ENCODE data around the gene CLTB. TPM values are rescaled to one million over a fixed set of nuclear protein-coding genes. Genes with fewer than 3 reads are reported as not detected.
A peak's percentile ranks its signal among the peaks of the same experiment; 100 is the strongest.

CLTB gene
- polyA plus RNA-seq, 3 donors = 63.2 to 87.6 (median 75.2) TPM

GRCh38 chr5:176356179-176356566 is 60.2 kb downstream of the CLTB start:
- H4K20me1 ChIP-seq (ENCODE audit: insufficient read depth, low read length) = peaks cover 25% of the 10 kb centered on the region
- peaks cover 49 to 78% of the 10 kb centered on the region in 2 donors for H3K36me3 ChIP-seq (replicated peaks in 1 of 2; ENCODE audit: control insufficient read depth in 1 of 2, insufficient read depth in 2 of 2, low read length in 2 of 2)
- DNase-seq = no peak
- no peak overlapping the region for H3K4me3 ChIP-seq (replicated peaks in 1 of 3; ENCODE audit: low read depth in 2 of 3, low read length in 3 of 3)
- intact Hi-C loops (cut with micrococcal nuclease) = no loop called here
- peaks cover 10% of the 10 kb centered on the region for H3K4me1 Mint-ChIP-seq
- H3K9ac ChIP-seq (ENCODE audit: insufficient read depth, low read length, poor library complexity, severe bottlenecking) = no peak overlapping the region
- no peaks in the 10 kb centered on the region for H3K27me3 ChIP-seq (ENCODE audit: control insufficient read depth in 2 of 2, insufficient read depth in 2 of 2, low read length in 2 of 2)
- no peaks in the 10 kb centered on the region for H3K9me3 Mint-ChIP-seq
- WGBS (ENCODE audit: insufficient coverage) = no CpG with 5 or more reads among the region's 3 CpGs
- no peak overlapping the region for H2AFZ ChIP-seq (ENCODE audit: insufficient read depth, low read depth, low read length, poor library complexity, severe bottlenecking)
- H3K4me3 Mint-ChIP-seq = no peak overlapping the region
- peaks cover 26% of the 10 kb centered on the region for H3K79me2 ChIP-seq (ENCODE audit: insufficient read depth, low read length)
- H3K4me1 ChIP-seq (ENCODE audit: control insufficient read depth in 1 of 2, insufficient read depth in 2 of 2, low read length in 2 of 2) = peaks cover 7 to 15% of the 10 kb centered on the region in 2 donors
- H3K9me3 ChIP-seq (replicated peaks in 1 of 2; ENCODE audit: control insufficient read depth in 1 of 2, insufficient read depth in 1 of 2, low read length in 2 of 2) = no peaks in the 10 kb centered on the region
- no peak overlapping the region for H3K27ac ChIP-seq (ENCODE audit: low read depth in 1 of 2, low read length in 2 of 2)
- H3K27ac Mint-ChIP-seq = no peak overlapping the region
- no peaks in the 10 kb centered on the region for H3K27me3 Mint-ChIP-seq (ENCODE audit: low read depth in 3 of 3)
- no peak overlapping the region for H3K4me2 ChIP-seq (replicated peaks; ENCODE audit: extremely low read depth, low read length, poor library complexity, severe bottlenecking)
- peaks cover 46 to 72% of the 10 kb centered on the region in 2 donors for H3K36me3 Mint-ChIP-seq
- TF ChIP-seq CTCF (IDR thresholded peaks at IDR 0.05) = no peak

GRCh38 chr5:176355400-176356178 is 60.8 kb downstream of the CLTB start:
- H3K9ac ChIP-seq (ENCODE audit: insufficient read depth, low read length, poor library complexity, severe bottlenecking) = no peak overlapping the region
- WGBS (ENCODE audit: insufficient coverage) = 95% methylated on average over 15 of the region's 16 CpGs
- DNase-seq = no peak
- H3K4me2 ChIP-seq (replicated peaks; ENCODE audit: extremely low read depth, low read length, poor library complexity, severe bottlenecking) = no peak overlapping the region
- no peak overlapping the region for H3K27ac ChIP-seq (ENCODE audit: low read depth in 1 of 2, low read length in 2 of 2)
- no peak overlapping the region for H3K4me3 Mint-ChIP-seq
- H3K36me3 ChIP-seq (replicated peaks in 1 of 2; ENCODE audit: control insufficient read depth in 1 of 2, insufficient read depth in 2 of 2, low read length in 2 of 2) = peaks cover 52 to 84% of the 10 kb centered on the region in 2 donors
- H3K27me3 ChIP-seq (ENCODE audit: control insufficient read depth in 2 of 2, insufficient read depth in 2 of 2, low read length in 2 of 2) = no peaks in the 10 kb centered on the region
- peaks cover 21% of the 10 kb centered on the region for H3K79me2 ChIP-seq (ENCODE audit: insufficient read depth, low read length)
- H3K4me1 Mint-ChIP-seq = peaks cover 5% of the 10 kb centered on the region
- peaks cover 50 to 78% of the 10 kb centered on the region in 2 donors for H3K36me3 Mint-ChIP-seq
- no peak for TF ChIP-seq CTCF (IDR thresholded peaks at IDR 0.05)
- H4K20me1 ChIP-seq (ENCODE audit: insufficient read depth, low read length) = peaks cover 25% of the 10 kb centered on the region
- no peak overlapping the region for H2AFZ ChIP-seq (ENCODE audit: insufficient read depth, low read depth, low read length, poor library complexity, severe bottlenecking)
- peak overlapping the region in 1 of 7 donors; percentile 2 for H3K27ac Mint-ChIP-seq
- no peaks in the 10 kb centered on the region for H3K27me3 Mint-ChIP-seq (ENCODE audit: low read depth in 3 of 3)
- intact Hi-C loops (cut with micrococcal nuclease) = no loop called here
- H3K4me3 ChIP-seq (replicated peaks in 1 of 3; ENCODE audit: low read depth in 2 of 3, low read length in 3 of 3) = no peak overlapping the region
- no peaks in the 10 kb centered on the region for H3K9me3 Mint-ChIP-seq
- H3K4me1 ChIP-seq (ENCODE audit: control insufficient read depth in 1 of 2, insufficient read depth in 2 of 2, low read length in 2 of 2) = peaks cover 2 to 9% of the 10 kb centered on the region in 2 donors
- H3K9me3 ChIP-seq (replicated peaks in 1 of 2; ENCODE audit: control insufficient read depth in 1 of 2, insufficient read depth in 1 of 2, low read length in 2 of 2) = no peaks in the 10 kb centered on the region
